Measurements from ENCODE around the gene PTGIR.

PTGIR gene

GRCh38 chr19:46587861-46588260 is 37.0 kb downstream of the PTGIR start:
- no peak for TF ChIP-seq CTCF (conservative IDR thresholded peaks at IDR 0.05; ENCODE audit: low read length)
- DNase-seq (ENCODE audit: low read depth), result no peak
- no peak overlapping the region for H3K4me3 ChIP-seq (ENCODE audit: low read length)

- H3K4me3 ChIP-seq (ENCODE audit: low read length), result no peak overlapping the region
- TF ChIP-seq CTCF (conservative IDR thresholded peaks at IDR 0.05; ENCODE audit: low read length), result no peak
- DNase-seq (ENCODE audit: low read depth), result no peak
These were observed 38.6 kb downstream of the PTGIR start for GRCh38 chr19:46586294-46586693.

GRCh38 chr19:46585539-46585938 is 39.4 kb downstream of the PTGIR start:
- DNase-seq (ENCODE audit: low read depth), result no peak
- TF ChIP-seq CTCF (conservative IDR thresholded peaks at IDR 0.05; ENCODE audit: low read length), result no peak
- H3K4me3 ChIP-seq (ENCODE audit: low read length), result no peak overlapping the region

- no peak for DNase-seq (ENCODE audit: low read depth)
- TF ChIP-seq CTCF (conservative IDR thresholded peaks at IDR 0.05; ENCODE audit: low read length), result no peak
- H3K4me3 ChIP-seq (ENCODE audit: low read length), result no peak overlapping the region
These were observed 44.6 kb downstream of the PTGIR start for GRCh38 chr19:46580247-46580646.

GRCh38 chr19:46579361-46579879 is 45.5 kb downstream of the PTGIR start:
- TF ChIP-seq CTCF (conservative IDR thresholded peaks at IDR 0.05; ENCODE audit: low read length), result no peak
- no peak for DNase-seq (ENCODE audit: low read depth)
- no peak overlapping the region for H3K4me3 ChIP-seq (ENCODE audit: low read length)

- no peak overlapping the region for H3K4me3 ChIP-seq (ENCODE audit: low read length)
- no peak for DNase-seq (ENCODE audit: low read depth)
- TF ChIP-seq CTCF (conservative IDR thresholded peaks at IDR 0.05; ENCODE audit: low read length), result no peak
These were observed 46.4 kb downstream of the PTGIR start for GRCh38 chr19:46578450-46578849.

- no peak for DNase-seq (ENCODE audit: low read depth)
- no peak overlapping the region for H3K4me3 ChIP-seq (ENCODE audit: low read length)
- TF ChIP-seq CTCF (conservative IDR thresholded peaks at IDR 0.05; ENCODE audit: low read length), result no peak
These were observed 50.4 kb downstream of the PTGIR start for GRCh38 chr19:46574533-46574932.
